Left lung (tissue), 10 donors: ENCODE results near the gene MAP4K3. TPM values are rescaled to one million over a fixed set of nuclear protein-coding genes. Genes with fewer than 3 reads are reported as not detected.
"Not testable (repeated sequence)": the region's sequence is repeated elsewhere in the genome, so short reads cannot be mapped to it uniquely, and the experiment has no call there.

Source experiments
- ATAC-seq: fragments of 200-7000 bp; cut with Tn5 transposase; one replicate; pipeline ENCODE4 v1.9.1; 2020; ENCODE audit warnings: moderate library complexity
- DNase-seq, 4 donors: peaks; one replicate each; pipeline ENCODE4 v3.0.0-alpha.2; 2013 to 2020
- H3K27ac ChIP-seq, 2 donors: fragments of 200-600 bp; sonication (generic) in 1 of 2; one replicate each; pipeline versions ENCODE4 v1.5.0 to v1.8.0; 2020 to 2021
- H3K27me3 ChIP-seq, 2 donors: fragments of 200-600 bp; sonication (generic) in 1 of 2; one replicate each; pipeline versions ENCODE4 v1.5.0 to v1.8.0; 2020 to 2021
- H3K36me3 ChIP-seq, 2 donors: fragments of 200-600 bp; sonication (generic) in 1 of 2; one replicate each; pipeline versions ENCODE4 v1.5.0 to v1.8.0; 2020 to 2021
- H3K4me1 ChIP-seq, 2 donors: fragments of 200-600 bp; one replicate each; pipeline ENCODE4 v1.8.0; 2021
- H3K4me3 ChIP-seq, 2 donors: fragments of 200-600 bp; sonication (generic) in 1 of 2; one replicate each; pipeline versions ENCODE4 v1.5.0 to v1.8.0; 2020 to 2021; ENCODE audit warnings: mild to moderate bottlenecking in 1 of 2
- H3K9me3 ChIP-seq, 2 donors: fragments of 200-600 bp; sonication (generic) in 1 of 2; one replicate each; pipeline versions ENCODE4 v1.5.0 to v1.8.0; 2020 to 2021
- CTCF ChIP-seq, 2 donors: fragments of 200-600 bp; sonication (generic) in 1 of 2; IDR thresholded peaks; one replicate each; pipeline versions ENCODE4 v1.5.0 to v1.8.0; 2021; ENCODE audit warnings: antibody characterized with exemption in 2 of 2
- intact Hi-C, 2 donors: fragments of 100-400 bp; cut with DNase I; formaldehyde crosslinking; loops; one replicate each; pipeline versions ENCODE4 v1.11.2 to v1.14.2; 2022
- polyA plus RNA-seq, 6 donors: library from polyadenylated mRNA; unstranded; fragments of 120-200 nt; gene quantifications; one replicate each; pipeline ENCODE4 v1.2.1, GENCODE V29; 2013; ENCODE audit not compliant: insufficient read length in 6 of 6
- total RNA-seq, 2 donors: library from RNA; stranded (reverse); fragmentation: NEBNext Ultra II Directional; extraction: Animal tissue kit (Norgen Biotek cat#: 25700); gene quantifications; one replicate each; pipeline ENCODE4 v1.2.1, GENCODE V29; 2021
- donor health status: DM: no; HTN: yes; CAD: no.
- donor health status: DM: no; HTN: no; CAD: no.

The MAP4K3 gene
- total and polyA plus RNA-seq, 8 donors: 26.0 to 74.5 (median 61.4) TPM

- TF ChIP-seq CTCF (IDR thresholded peaks at IDR 0.05): no peak
- intact Hi-C loops: no loop called here
Measured at GRCh38 chr2:39368376-39368775, 68.7 kb downstream of the MAP4K3 start.

GRCh38 chr2:39362595-39362994 is 74.5 kb downstream of the MAP4K3 start:
- no peak overlapping the region for H3K4me3 ChIP-seq
- intact Hi-C loops: no loop called here
- no peak for ATAC-seq
- TF ChIP-seq CTCF (IDR thresholded peaks at IDR 0.05): no peak
- H3K4me1 ChIP-seq: no peaks in the 10 kb centered on the region
- H3K36me3 ChIP-seq: peaks cover 0 to 11% of the 10 kb centered on the region in 2 donors
- H3K27ac ChIP-seq: no peak overlapping the region
- no peaks in the 10 kb centered on the region for H3K27me3 ChIP-seq
- no peak for DNase-seq
- H3K9me3 ChIP-seq: peaks cover 0 to 38% of the 10 kb centered on the region in 2 donors

More at GRCh38 chr2:39368376-39368775, 68.7 kb downstream of the MAP4K3 start:
- ATAC-seq (no peak), DNase-seq (no peak)
- H3K27ac ChIP-seq: no peak overlapping the region
- H3K36me3 ChIP-seq: no peaks in the 10 kb centered on the region
- H3K9me3 ChIP-seq: peaks cover 0 to 5% of the 10 kb centered on the region in 2 donors
- H3K4me3 ChIP-seq: no peak overlapping the region
- no peaks in the 10 kb centered on the region for H3K27me3 ChIP-seq
- H3K4me1 ChIP-seq: no peaks in the 10 kb centered on the region

GRCh38 chr2:39361511-39361910 is 75.6 kb downstream of the MAP4K3 start:
- TF ChIP-seq CTCF (IDR thresholded peaks at IDR 0.05): no peak
- Histone ChIP-seq H3K36me3 (peaks cover 0 to 11% of the 10 kb centered on the region in 2 donors), H3K4me1 (no peaks in the 10 kb centered on the region), H3K27ac (no peak overlapping the region), H3K9me3 (peaks cover 0 to 38% of the 10 kb centered on the region in 2 donors), H3K4me3 (no peak overlapping the region), H3K27me3 (no peaks in the 10 kb centered on the region)
- intact Hi-C loops: no loop called here
- ATAC-seq: no peak
- no peak for DNase-seq

- ATAC-seq, H3K4me3 ChIP-seq, H3K27me3 ChIP-seq, intact Hi-C loops, DNase-seq, H3K4me1 ChIP-seq, H3K27ac ChIP-seq: not testable (repeated sequence)
- Histone ChIP-seq H3K9me3 (peaks cover 0 to 38% of the 10 kb centered on the region in 2 donors), H3K36me3 (peaks cover 0 to 11% of the 10 kb centered on the region in 2 donors)
Measured at GRCh38 chr2:39360342-39360741, 76.7 kb downstream of the MAP4K3 start.

DNA sequence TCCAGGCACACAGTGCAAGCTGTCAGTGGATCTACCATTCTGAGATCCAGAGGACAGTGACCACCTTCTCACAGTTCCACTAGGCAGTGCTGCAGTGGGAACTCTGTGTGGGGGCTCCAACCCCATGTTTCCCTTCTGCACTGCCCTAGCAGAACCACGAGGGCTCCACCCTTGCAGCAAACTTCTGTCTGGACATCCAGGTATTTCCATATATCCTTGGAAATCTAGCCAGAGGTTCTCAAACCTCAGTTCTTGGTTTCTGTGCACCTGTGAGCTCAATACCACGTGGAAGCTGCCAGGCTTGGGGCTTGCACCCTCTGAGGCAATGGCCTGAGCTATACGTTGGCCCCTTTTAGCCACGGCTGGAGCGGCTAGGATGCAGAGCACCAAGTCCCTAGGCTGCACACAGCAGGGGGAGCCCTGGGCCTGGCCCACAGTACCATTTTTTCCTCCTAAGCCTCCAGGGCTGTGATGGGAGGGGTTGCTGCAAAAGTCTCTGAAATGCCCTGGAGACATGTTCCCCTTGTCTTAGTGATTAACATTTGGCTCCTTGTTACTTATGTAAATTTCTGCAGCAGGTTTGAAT is 77.5 kb downstream of the MAP4K3 start:
- no peak overlapping the region for H3K27ac ChIP-seq
- H3K9me3 ChIP-seq: peaks cover 0 to 38% of the 10 kb centered on the region in 2 donors
- no peak overlapping the region for H3K4me3 ChIP-seq
- TF ChIP-seq CTCF (IDR thresholded peaks at IDR 0.05): no peak
- intact Hi-C loops: no loop called here
- DNase-seq: peak in 1 of 4 donors; percentile 37
- H3K36me3 ChIP-seq: peaks cover 0 to 19% of the 10 kb centered on the region in 2 donors
- no peaks in the 10 kb centered on the region for H3K27me3 ChIP-seq
- no peaks in the 10 kb centered on the region for H3K4me1 ChIP-seq
- ATAC-seq: no peak
